Mammary epithelial cell (primary cell): Measurements from ENCODE around the gene TTC7B.

Experiments used
- CTCF ChIP-seq, 2 donors: IDR thresholded peaks in 1 of 2; conservative IDR thresholded peaks in 1 of 2; 2 replicates each; pipeline ENCODE4 v1.5.1; 2011 to 2012; ENCODE audit warnings: inconsistent platforms in 2 of 2, low read length in 2 of 2, mild to moderate bottlenecking in 2 of 2, control low read depth in 1 of 2, low read depth in 1 of 2; ENCODE audit not compliant: insufficient read depth in 1 of 2; ENCODE audit errors: extremely low read depth in 1 of 2
- EZH2 ChIP-seq: IDR thresholded peaks from 2 replicates; pipeline ENCODE4 v1.6.1; 2012; ENCODE audit warnings: low read length, inconsistent platforms, borderline replicate concordance

- TF ChIP-seq CTCF (conservative IDR thresholded peaks at IDR 0.05 in 1 of 2, IDR thresholded peaks at IDR 0.05 in 1 of 2; ENCODE audit: extremely low read depth in 1 of 2, insufficient read depth in 1 of 2, low read depth in 1 of 2, low read length in 2 of 2) (no peak), EZH2 (no peak)
Measured at GRCh38 chr14:90517076-90517841, 299.0 kb downstream of the TTC7B start.
